Activated T-cell treated with anti-CD3 and anti-CD28 coated beads, Interleukin-2, amount 50 U/mL, for 72 hours (primary cell): ENCODE measurements around the gene THUMPD1. TPM values are rescaled to one million over a fixed set of nuclear protein-coding genes. Genes with fewer than 3 reads are reported as not detected.
"Not testable (repeated sequence)": the region's sequence is repeated elsewhere in the genome, so short reads cannot be mapped to it uniquely, and the experiment has no call there.

ENCODE experiments used
- ATAC-seq, 2 donors: fragments of 150-1000 bp; cut with Tn5 transposase; replicated peaks in 1 of 2; 2 replicates each; pipeline ENCODE4 v1.10.0; 2021; ENCODE audit warnings: moderate library complexity in 2 of 2, mild to moderate bottlenecking in 1 of 2
- DNase-seq, 2 donors: peaks; one replicate each; pipeline ENCODE4 v3.0.0; 2021 to 2022; ENCODE audit warnings: mixed read lengths in 1 of 2
- H3K27ac Mint-ChIP-seq: one replicate; pipeline ENCODE4 v1.8.0; 2022; ENCODE audit warnings: mild to moderate bottlenecking, moderate library complexity, mixed read lengths
- H3K27me3 Mint-ChIP-seq: one replicate; pipeline ENCODE4 v1.8.0; 2022; ENCODE audit warnings: low read depth, mixed read lengths
- H3K36me3 Mint-ChIP-seq, 2 donors: one replicate each; pipeline ENCODE4 v1.8.0; 2022; ENCODE audit warnings: mixed read lengths in 2 of 2, mild to moderate bottlenecking in 1 of 2; ENCODE audit not compliant: insufficient read depth in 2 of 2
- H3K4me1 Mint-ChIP-seq: one replicate; pipeline ENCODE4 v1.8.0; 2022; ENCODE audit warnings: low read depth, mixed read lengths
- H3K4me3 Mint-ChIP-seq, 2 donors: one replicate each; pipeline ENCODE4 v1.8.0; 2022; ENCODE audit warnings: mild to moderate bottlenecking in 2 of 2, mixed read lengths in 2 of 2, moderate library complexity in 2 of 2
- H3K9me3 Mint-ChIP-seq, 2 donors: one replicate each; pipeline ENCODE4 v1.8.0; 2022; ENCODE audit warnings: mixed read lengths in 2 of 2
- total RNA-seq, 2 donors: library from RNA; stranded (reverse); gene quantifications; one replicate each; pipeline ENCODE4 v1.2.3, GENCODE V29; 2022

Gene THUMPD1
- total RNA-seq, 2 donors from 2014 or later = 53.7 to 54.4 TPM

- H3K4me1 Mint-ChIP-seq = no peaks in the 10 kb centered on the region
- peaks cover 0 to under 1% of the 10 kb centered on the region in 2 donors for H3K36me3 Mint-ChIP-seq
- H3K9me3 Mint-ChIP-seq = no peaks in the 10 kb centered on the region
- no peak overlapping the region for H3K4me3 Mint-ChIP-seq
- ATAC-seq (no peak), DNase-seq (no peak)
- H3K27me3 Mint-ChIP-seq = no peaks in the 10 kb centered on the region
- no peak overlapping the region for H3K27ac Mint-ChIP-seq
These were observed 34.2 kb downstream of the THUMPD1 start for GRCh38 chr16:20707461-20707860.

DNA sequence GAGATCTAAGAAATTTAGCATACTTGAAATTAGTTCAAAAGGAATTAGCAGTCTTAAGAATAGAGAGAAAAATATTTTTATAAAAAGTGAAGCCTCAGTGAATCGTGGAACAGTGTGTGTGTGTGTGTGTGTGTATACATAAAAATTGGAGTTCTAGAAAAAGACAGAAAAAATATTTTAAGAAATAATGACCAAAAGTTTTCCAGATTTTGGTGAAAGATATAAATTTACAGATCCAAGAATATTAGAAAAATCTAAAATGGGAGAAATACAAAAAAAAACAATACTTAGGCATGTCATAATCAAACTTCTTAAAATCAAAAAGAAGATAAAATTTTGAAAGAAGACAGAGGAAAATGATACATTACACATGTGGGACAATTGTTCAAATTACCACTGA is 35.6 kb downstream of the THUMPD1 start:
- not testable (repeated sequence) for H3K27me3 Mint-ChIP-seq, H3K4me1 Mint-ChIP-seq, H3K36me3 Mint-ChIP-seq, DNase-seq, H3K27ac Mint-ChIP-seq, H3K9me3 Mint-ChIP-seq, H3K4me3 Mint-ChIP-seq, ATAC-seq

GRCh38 chr16:20704281-20704680 is 37.3 kb downstream of the THUMPD1 start:
- Mint-ChIP-seq H3K9me3 (no peaks in the 10 kb centered on the region), H3K4me1 (no peaks in the 10 kb centered on the region), H3K4me3 (no peak overlapping the region), H3K27me3 (no peaks in the 10 kb centered on the region), H3K36me3 (peaks cover 0 to 3% of the 10 kb centered on the region in 2 donors), H3K27ac (no peak overlapping the region)
- no peak for DNase-seq
- ATAC-seq = no peak

GRCh38 chr16:20701692-20702091 is 39.9 kb downstream of the THUMPD1 start:
- not testable (repeated sequence) for ATAC-seq, DNase-seq, H3K4me3 Mint-ChIP-seq, H3K36me3 Mint-ChIP-seq, H3K9me3 Mint-ChIP-seq, H3K4me1 Mint-ChIP-seq, H3K27ac Mint-ChIP-seq
- peaks cover 12% of the 10 kb centered on the region for H3K27me3 Mint-ChIP-seq

DNA sequence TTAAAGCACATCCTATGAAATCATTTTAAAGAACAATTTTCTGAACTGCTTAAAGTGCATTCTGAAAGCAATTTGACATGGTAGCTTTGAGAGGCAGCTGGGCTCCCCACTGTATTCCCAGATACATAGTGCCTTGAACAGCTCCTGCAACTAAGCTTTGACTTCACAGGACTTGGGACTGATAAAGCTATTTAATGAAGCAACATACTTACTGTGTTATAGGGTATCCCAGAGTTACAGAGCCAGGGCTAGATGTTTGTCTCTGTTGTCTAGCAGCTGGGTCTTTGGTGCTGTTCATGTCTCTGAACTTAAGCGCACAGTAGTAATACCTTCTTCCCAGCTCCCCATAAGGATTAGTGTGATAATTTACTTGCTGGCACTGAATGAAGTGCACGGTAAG is 45.0 kb downstream of the THUMPD1 start:
- DNase-seq (no peak), ATAC-seq (no peak)
- Mint-ChIP-seq H3K36me3 (no peaks in the 10 kb centered on the region), H3K4me3 (no peak overlapping the region), H3K9me3 (no peaks in the 10 kb centered on the region), H3K27me3 (peaks cover 35% of the 10 kb centered on the region), H3K27ac (no peak overlapping the region), H3K4me1 (peaks cover 5% of the 10 kb centered on the region)

DNA sequence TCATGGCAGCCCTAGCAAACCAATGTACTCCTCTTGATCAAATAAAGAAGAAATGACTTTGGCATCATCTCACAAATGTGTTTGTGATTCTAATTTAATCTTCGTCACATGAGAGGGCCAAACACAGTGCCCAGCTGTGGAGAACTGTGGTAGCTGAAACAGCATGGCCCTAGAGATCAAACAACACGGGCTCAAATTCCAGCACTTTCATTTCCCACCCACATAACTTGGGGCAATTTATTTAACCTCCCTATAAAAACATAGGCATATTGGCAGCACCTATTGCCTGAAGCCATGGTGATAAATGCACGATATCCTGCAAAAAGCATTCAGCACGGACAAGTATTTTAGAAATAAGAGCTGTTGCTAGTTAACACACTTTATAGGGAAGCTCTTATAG is 46.6 kb downstream of the THUMPD1 start:
- no peaks in the 10 kb centered on the region for H3K9me3 Mint-ChIP-seq

DNA sequence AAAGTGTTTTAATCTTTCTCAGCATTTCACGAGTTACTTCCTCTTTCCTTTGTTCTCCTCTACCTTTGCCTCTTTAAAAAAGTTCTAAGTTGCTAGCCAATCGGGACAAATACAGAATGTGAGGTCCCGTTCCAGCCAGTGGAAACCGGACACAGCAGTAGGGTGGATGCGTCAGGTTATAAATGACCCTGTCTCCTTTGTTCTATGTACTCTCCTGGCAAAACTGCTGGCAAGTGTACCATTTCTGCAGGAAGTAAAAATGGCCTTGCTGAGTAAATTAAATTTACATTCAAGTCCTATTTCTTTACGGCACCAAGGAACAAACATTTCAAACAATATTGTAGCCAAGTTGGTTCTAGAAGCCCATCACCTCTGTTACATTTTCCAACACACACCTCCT is 47.5 kb downstream of the THUMPD1 start:
- not testable (repeated sequence) for DNase-seq, H3K9me3 Mint-ChIP-seq, H3K4me3 Mint-ChIP-seq, H3K36me3 Mint-ChIP-seq, H3K27ac Mint-ChIP-seq, ATAC-seq, H3K4me1 Mint-ChIP-seq
- H3K27me3 Mint-ChIP-seq = peaks cover 35% of the 10 kb centered on the region

More for the DNA sequence above, 46.6 kb downstream of the THUMPD1 start:
- H3K27me3 Mint-ChIP-seq = peaks cover 35% of the 10 kb centered on the region
- no peak overlapping the region for H3K4me3 Mint-ChIP-seq
- no peak for DNase-seq
- H3K4me1 Mint-ChIP-seq = peaks cover 6% of the 10 kb centered on the region
- H3K36me3 Mint-ChIP-seq = no peaks in the 10 kb centered on the region
- no peak overlapping the region for H3K27ac Mint-ChIP-seq
- ATAC-seq = no peak

GRCh38 chr16:20689668-20690067 is 52.0 kb downstream of the THUMPD1 start:
- H3K4me3 Mint-ChIP-seq = no peak overlapping the region
- H3K4me1 Mint-ChIP-seq = peaks cover 9% of the 10 kb centered on the region
- H3K36me3 Mint-ChIP-seq = no peaks in the 10 kb centered on the region
- no peaks in the 10 kb centered on the region for H3K9me3 Mint-ChIP-seq
- ATAC-seq (no peak), DNase-seq (no peak)
- H3K27ac Mint-ChIP-seq = no peak overlapping the region
- peaks cover 23% of the 10 kb centered on the region for H3K27me3 Mint-ChIP-seq

GRCh38 chr16:20683812-20684211 is 57.8 kb downstream of the THUMPD1 start:
- H3K27ac Mint-ChIP-seq = peak overlapping the region; percentile 86
- ATAC-seq (peak; percentile 84 to 85), DNase-seq (no peak)
- H3K9me3 Mint-ChIP-seq = peaks cover 0 to 2% of the 10 kb centered on the region in 2 donors
- H3K4me3 Mint-ChIP-seq = peak overlapping the region; percentile 69 to 72
- H3K36me3 Mint-ChIP-seq = peaks cover 0 to 4% of the 10 kb centered on the region in 2 donors
- peaks cover 28% of the 10 kb centered on the region for H3K4me1 Mint-ChIP-seq
- no peaks in the 10 kb centered on the region for H3K27me3 Mint-ChIP-seq

Other genes with a start within 250 kb of the THUMPD1 start
- under 1 TPM in 1 of 2 donors, not detected in 1; 0.10 TPM for gene ACSM2B, start 165.5 kb downstream of the THUMPD1 start, total RNA-seq
- gene ACSM1, start 44.1 kb downstream of the THUMPD1 start, total RNA-seq = under 1 TPM; 0.36 to 0.49 TPM
- gene ACSM3, start 22.2 kb upstream of the THUMPD1 start, total RNA-seq = 10 to 100 TPM; 23.7 to 26.7 TPM
- gene ERI2, start 64.7 kb upstream of the THUMPD1 start, total RNA-seq = 10 to 100 TPM; 20.8 to 24.7 TPM
- 10 to 100 TPM; 16.5 to 23.8 TPM for gene REXO5, start 64.7 kb upstream of the THUMPD1 start, total RNA-seq
- 1 to 10 TPM; 5.7 to 9.9 TPM for gene DCUN1D3, start 158.5 kb upstream of the THUMPD1 start, total RNA-seq
- 10 to 100 TPM; 31.8 to 44.0 TPM for gene LYRM1, start 159.0 kb upstream of the THUMPD1 start, total RNA-seq